ENCODE measurements around the gene LKAAEAR1. TPM values are rescaled to one million over a fixed set of nuclear protein-coding genes. Genes with fewer than 3 reads are reported as not detected.
A peak's percentile ranks its signal among the peaks of the same experiment; 100 is the strongest.

LKAAEAR1 gene
- total and polyA plus RNA-seq, 4 donors: 0.51 to 2.3 (median 0.65) TPM

DNA sequence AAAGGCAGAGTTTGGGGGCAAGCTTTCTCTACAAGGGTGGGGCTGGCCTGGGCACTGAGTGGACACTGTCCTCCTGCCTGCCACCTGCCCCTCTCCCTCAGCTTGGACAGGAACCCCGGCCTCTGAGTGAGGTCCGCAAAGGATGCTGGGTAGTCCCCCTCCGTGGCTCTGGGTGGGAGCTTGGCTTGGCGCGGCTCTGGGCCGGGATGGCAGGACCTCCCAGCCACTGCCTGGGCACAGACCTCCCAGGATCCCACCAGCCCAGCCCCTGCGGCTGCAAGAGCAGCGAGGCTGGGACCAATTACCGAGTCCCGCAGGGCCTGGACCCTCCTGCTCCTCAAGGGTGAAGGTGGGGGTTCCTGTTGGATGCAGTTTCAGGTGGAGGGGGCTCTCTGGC lies 31.9 kb downstream of the LKAAEAR1 start:
- Histone ChIP-seq H3K27me3 (ENCODE audit: control insufficient read depth in 3 of 3, insufficient read depth in 3 of 3, low read length in 2 of 3) (peaks cover 0 to 9% (median 7%) of the 10 kb centered on the region in 3 donors), H3K36me3 (ENCODE audit: control insufficient read depth in 4 of 4, insufficient read depth in 4 of 4, low read length in 4 of 4) (peaks cover 0 to 7% (median 0%) of the 10 kb centered on the region in 4 donors), H3K4me3 (no peak overlapping the region), H3K4me1 (ENCODE audit: control insufficient read depth in 5 of 5, insufficient read depth in 5 of 5, low read length in 5 of 5) (peaks cover 0 to 80% (median 17%) of the 10 kb centered on the region in 5 donors), H3K9me3 (ENCODE audit: control insufficient read depth in 4 of 4, insufficient read depth in 3 of 4, low read length in 3 of 4) (peaks cover 0 to 3% (median 0%) of the 10 kb centered on the region in 4 donors), H3K27ac (ENCODE audit: low read depth in 1 of 2, low read length in 1 of 2) (peak overlapping the region; percentile 81 to 86), H3K9ac (ENCODE audit: insufficient read depth in 1 of 2, low read length in 2 of 2) (no peak overlapping the region)
- WGBS, 2 donors: 67% methylated on average over 10 of the region's 10 CpGs
- ATAC-seq (ENCODE audit: insufficient read depth, low FRiP score) (no peak), DNase-seq (no peak)
- TF ChIP-seq CTCF (IDR thresholded peaks at IDR 0.05; ENCODE audit: control extremely low read depth, extremely low read depth): no peak

DNA sequence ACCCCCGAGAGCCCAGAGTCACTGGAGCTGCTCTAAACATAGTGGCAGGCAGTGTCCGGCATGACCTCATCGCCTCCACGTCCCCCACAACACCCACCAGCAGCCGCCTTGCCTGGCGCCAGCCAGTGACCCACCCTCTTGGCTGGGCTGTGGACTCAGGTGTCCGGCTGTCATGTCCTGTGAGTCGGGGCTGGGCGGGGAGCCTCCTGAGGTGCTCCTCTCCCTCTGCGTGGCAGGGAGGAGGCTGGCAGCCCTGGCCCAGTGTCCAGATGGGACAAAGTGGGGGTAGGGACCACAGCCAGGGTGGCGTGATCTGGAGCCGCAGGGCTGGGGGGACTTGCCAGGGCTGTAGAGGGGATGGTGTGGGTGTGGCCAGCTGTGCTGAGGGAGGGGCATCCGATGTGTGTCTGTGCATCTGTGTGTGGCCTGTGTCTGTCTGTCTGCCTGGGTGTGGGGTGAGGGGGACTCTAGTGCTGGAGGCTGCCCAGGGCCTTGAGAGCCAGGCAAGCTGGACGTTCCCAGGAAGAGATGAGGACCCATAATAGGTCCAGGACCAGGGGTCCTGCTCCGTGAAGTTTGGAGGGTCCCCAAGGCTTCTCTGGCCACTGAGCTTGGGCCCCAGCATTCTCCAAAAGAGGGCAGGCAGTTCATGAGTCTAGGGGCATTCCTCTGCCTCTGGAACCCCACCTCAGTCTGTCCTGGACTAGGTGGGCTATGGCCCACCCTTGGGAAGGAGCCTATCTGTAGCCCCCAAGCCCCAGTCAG lies 32.5 kb downstream of the LKAAEAR1 start:
- Histone ChIP-seq H3K27me3 (ENCODE audit: control insufficient read depth in 3 of 3, insufficient read depth in 3 of 3, low read length in 2 of 3) (peaks cover 0 to 14% (median 7%) of the 10 kb centered on the region in 3 donors), H3K4me1 (ENCODE audit: control insufficient read depth in 5 of 5, insufficient read depth in 5 of 5, low read length in 5 of 5) (peaks cover 0 to 75% (median 12%) of the 10 kb centered on the region in 5 donors), H3K4me3 (no peak overlapping the region), H3K9ac (ENCODE audit: insufficient read depth in 1 of 2, low read length in 2 of 2) (no peak overlapping the region), H3K36me3 (ENCODE audit: control insufficient read depth in 4 of 4, insufficient read depth in 4 of 4, low read length in 4 of 4) (peaks cover 0 to 7% (median 1%) of the 10 kb centered on the region in 4 donors), H3K9me3 (ENCODE audit: control insufficient read depth in 4 of 4, insufficient read depth in 3 of 4, low read length in 3 of 4) (peaks cover 0 to 3% (median 0%) of the 10 kb centered on the region in 4 donors), H3K27ac (ENCODE audit: low read depth in 1 of 2, low read length in 1 of 2) (peak overlapping the region; percentile 81 to 90)
- no peak for ATAC-seq (ENCODE audit: insufficient read depth, low FRiP score)
- peak in 1 of 3 donors; percentile 59 for DNase-seq
- no peak for TF ChIP-seq CTCF (IDR thresholded peaks at IDR 0.05; ENCODE audit: control extremely low read depth, extremely low read depth)
- 64 to 78% methylated on average over 15 of the region's 15 CpGs for whole genome bisulfite sequencing, 2 donors

DNA sequence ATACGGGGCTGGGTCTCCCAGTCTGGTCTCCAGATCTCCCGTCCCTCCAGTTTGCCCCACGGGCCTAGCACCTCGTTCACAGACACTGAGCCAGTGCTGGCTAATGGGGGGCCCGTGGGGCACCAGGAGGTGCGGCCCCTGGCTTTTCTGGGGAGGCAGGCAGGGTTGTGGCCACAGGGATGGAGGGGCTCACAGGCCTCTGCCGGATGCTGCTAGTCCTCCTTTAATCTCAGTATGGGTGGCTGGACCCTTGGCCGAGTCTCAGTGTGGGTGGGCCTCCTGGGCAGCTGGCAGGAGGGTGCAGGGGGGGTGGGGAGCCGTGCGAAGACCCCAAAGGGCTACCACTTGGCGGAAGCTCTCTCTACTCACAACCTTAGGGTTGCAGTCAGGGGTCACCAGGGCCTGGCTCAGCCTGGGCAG lies 33.2 kb downstream of the LKAAEAR1 start:
- Histone ChIP-seq H3K27ac (ENCODE audit: low read depth in 1 of 2, low read length in 1 of 2) (peak overlapping the region; percentile 81 to 90), H3K9me3 (ENCODE audit: control insufficient read depth in 4 of 4, insufficient read depth in 3 of 4, low read length in 3 of 4) (peaks cover 0 to 3% (median 0%) of the 10 kb centered on the region in 4 donors), H3K36me3 (ENCODE audit: control insufficient read depth in 4 of 4, insufficient read depth in 4 of 4, low read length in 4 of 4) (peaks cover 0 to 8% (median 1%) of the 10 kb centered on the region in 4 donors), H3K27me3 (ENCODE audit: control insufficient read depth in 3 of 3, insufficient read depth in 3 of 3, low read length in 2 of 3) (peaks cover 0 to 19% (median 7%) of the 10 kb centered on the region in 3 donors), H3K4me3 (no peak overlapping the region), H3K9ac (ENCODE audit: insufficient read depth in 1 of 2, low read length in 2 of 2) (no peak overlapping the region), H3K4me1 (ENCODE audit: control insufficient read depth in 5 of 5, insufficient read depth in 5 of 5, low read length in 5 of 5) (peaks cover 0 to 69% (median 10%) of the 10 kb centered on the region in 5 donors)
- 60 to 67% methylated on average over 11 of the region's 11 CpGs for WGBS, 2 donors
- DNase-seq: no peak
- TF ChIP-seq CTCF (IDR thresholded peaks at IDR 0.05; ENCODE audit: control extremely low read depth, extremely low read depth): no peak
- ATAC-seq (ENCODE audit: insufficient read depth, low FRiP score): no peak
